Nephron progenitor cell (in vitro differentiated cells): ENCODE data around the gene PGBD5.

Experiments used
- DNase-seq: peaks from one replicate; pipeline ENCODE4 v3.0.0; 2021
- H3K27ac Mint-ChIP-seq: 2 replicates; pipeline ENCODE4 v1.8.0; 2021; ENCODE audit warnings: mild to moderate bottlenecking, moderate library complexity, mixed read lengths
- H3K27me3 Mint-ChIP-seq: 2 replicates; pipeline ENCODE4 v1.8.0; 2021; ENCODE audit warnings: mild to moderate bottlenecking, low read depth, mixed read lengths; ENCODE audit not compliant: poor library complexity
- H3K36me3 Mint-ChIP-seq: 2 replicates; pipeline ENCODE4 v1.8.0; 2021; ENCODE audit warnings: low read depth, mixed read lengths
- H3K4me1 Mint-ChIP-seq: 2 replicates; pipeline ENCODE4 v1.8.0; 2021; ENCODE audit warnings: mixed read lengths
- H3K4me3 Mint-ChIP-seq: 2 replicates; pipeline ENCODE4 v1.8.0; 2021; ENCODE audit warnings: mild to moderate bottlenecking, moderate library complexity, mixed read lengths
- H3K9me3 Mint-ChIP-seq: 2 replicates; pipeline ENCODE4 v1.8.0; 2021; ENCODE audit warnings: mild to moderate bottlenecking, moderate library complexity, mixed read lengths
- TF ChIP-seq, protein P1 (sequence below): fragments of 200-600 bp; sonication (generic); IDR thresholded peaks from 2 replicates; pipeline ENCODE4 v1.5.0; 2021; ENCODE audit warnings: antibody characterized with exemption

PGBD5 gene

DNA sequence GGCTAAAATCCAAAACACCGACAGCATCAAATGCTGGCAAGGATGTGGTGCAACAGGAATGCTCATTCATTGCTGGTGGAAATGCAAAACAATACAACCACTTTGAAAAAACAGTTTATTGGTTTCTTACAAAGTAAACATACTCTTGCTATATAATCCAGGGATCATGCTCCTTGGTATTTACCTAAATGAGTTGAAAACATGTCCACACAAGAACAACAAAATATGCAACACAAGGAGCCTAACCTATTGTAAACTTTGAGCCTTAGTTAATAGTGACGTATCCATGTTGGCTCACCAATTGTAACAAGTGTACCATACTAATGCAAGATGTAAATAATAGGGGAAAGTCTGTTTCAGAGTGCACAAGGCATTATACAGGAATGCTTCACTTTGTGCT is 37.2 kb upstream of the PGBD5 start:
- peaks cover 9% of the 10 kb centered on the region for H3K27me3 Mint-ChIP-seq
- H3K4me3 Mint-ChIP-seq: no peak overlapping the region
- H3K27ac Mint-ChIP-seq: no peak overlapping the region
- TF ChIP-seq, protein P1, sequence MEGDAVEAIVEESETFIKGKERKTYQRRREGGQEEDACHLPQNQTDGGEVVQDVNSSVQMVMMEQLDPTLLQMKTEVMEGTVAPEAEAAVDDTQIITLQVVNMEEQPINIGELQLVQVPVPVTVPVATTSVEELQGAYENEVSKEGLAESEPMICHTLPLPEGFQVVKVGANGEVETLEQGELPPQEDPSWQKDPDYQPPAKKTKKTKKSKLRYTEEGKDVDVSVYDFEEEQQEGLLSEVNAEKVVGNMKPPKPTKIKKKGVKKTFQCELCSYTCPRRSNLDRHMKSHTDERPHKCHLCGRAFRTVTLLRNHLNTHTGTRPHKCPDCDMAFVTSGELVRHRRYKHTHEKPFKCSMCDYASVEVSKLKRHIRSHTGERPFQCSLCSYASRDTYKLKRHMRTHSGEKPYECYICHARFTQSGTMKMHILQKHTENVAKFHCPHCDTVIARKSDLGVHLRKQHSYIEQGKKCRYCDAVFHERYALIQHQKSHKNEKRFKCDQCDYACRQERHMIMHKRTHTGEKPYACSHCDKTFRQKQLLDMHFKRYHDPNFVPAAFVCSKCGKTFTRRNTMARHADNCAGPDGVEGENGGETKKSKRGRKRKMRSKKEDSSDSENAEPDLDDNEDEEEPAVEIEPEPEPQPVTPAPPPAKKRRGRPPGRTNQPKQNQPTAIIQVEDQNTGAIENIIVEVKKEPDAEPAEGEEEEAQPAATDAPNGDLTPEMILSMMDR: no peak
- no peaks in the 10 kb centered on the region for H3K36me3 Mint-ChIP-seq
- peaks cover 6% of the 10 kb centered on the region for H3K9me3 Mint-ChIP-seq
- H3K4me1 Mint-ChIP-seq: peaks cover 9% of the 10 kb centered on the region
- no peak for DNase-seq

DNA sequence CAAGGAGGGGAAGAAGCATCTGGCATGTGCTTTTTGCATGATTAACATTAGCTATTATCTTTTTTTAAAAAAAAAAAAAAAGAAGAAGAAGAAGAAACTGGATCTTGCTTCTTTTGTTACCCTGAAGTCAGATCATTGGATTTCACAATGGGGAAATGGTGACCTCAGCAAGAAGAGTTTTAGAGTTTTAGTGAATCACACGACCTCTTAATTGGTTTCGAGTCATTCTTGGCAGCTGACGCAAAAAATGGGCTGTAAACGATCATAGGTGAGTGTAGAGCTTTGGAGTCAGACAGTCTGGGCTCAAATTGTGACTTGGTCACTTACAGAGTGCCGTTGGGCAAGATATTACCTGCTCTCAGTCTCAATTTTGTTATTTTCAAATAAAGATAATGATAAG is 33.3 kb upstream of the PGBD5 start:
- Mint-ChIP-seq H3K27ac (no peak overlapping the region), H3K27me3 (peaks cover 11% of the 10 kb centered on the region), H3K4me1 (peaks cover under 1% of the 10 kb centered on the region), H3K4me3 (no peak overlapping the region), H3K9me3 (no peaks in the 10 kb centered on the region), H3K36me3 (no peaks in the 10 kb centered on the region)
- no peak for DNase-seq
- TF ChIP-seq, protein P1: no peak

DNA sequence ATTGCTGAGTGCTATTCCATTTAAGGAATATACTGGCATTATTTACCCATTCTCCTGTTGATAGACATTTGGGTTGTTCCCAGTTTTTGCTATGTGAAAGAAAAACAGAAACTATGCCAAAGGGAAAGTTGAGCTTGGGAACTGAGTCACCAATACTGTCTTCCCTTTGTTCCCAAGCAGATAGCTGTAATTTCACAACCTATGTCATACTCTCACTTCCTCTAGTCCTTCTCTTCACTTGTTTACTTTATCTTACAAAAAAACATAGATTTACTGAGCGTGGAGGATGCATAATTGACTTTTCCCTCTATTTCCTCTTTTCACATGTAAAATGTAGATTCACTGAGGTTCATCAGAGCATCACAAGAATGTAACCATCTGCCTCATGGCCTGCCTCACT is 32.4 kb upstream of the PGBD5 start:
- no peaks in the 10 kb centered on the region for H3K36me3 Mint-ChIP-seq
- no peak for DNase-seq
- TF ChIP-seq, protein P1: no peak
- peaks cover 6% of the 10 kb centered on the region for H3K27me3 Mint-ChIP-seq
- H3K9me3 Mint-ChIP-seq: no peaks in the 10 kb centered on the region
- H3K4me1 Mint-ChIP-seq: no peaks in the 10 kb centered on the region
- no peak overlapping the region for H3K4me3 Mint-ChIP-seq
- no peak overlapping the region for H3K27ac Mint-ChIP-seq

DNA sequence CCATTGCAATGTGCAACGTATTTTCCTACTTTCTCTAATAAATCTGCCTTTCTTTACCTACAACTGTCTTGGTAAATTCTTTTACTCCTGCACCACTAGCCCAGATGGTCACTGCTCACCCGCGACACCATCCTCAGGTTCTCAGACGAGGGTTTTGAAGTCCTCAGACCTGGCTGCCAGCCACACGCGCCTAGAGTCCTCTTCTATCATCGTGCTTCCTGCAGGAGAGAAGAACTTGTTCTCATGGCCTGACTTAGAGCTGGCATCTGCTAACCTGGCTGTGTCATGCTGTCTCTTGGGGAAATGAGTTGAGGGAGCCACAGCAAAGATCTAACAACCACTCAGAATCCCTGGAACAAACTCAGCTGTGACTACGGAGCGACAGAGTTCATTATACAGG is 30.3 kb upstream of the PGBD5 start:
- peaks cover 15% of the 10 kb centered on the region for H3K27me3 Mint-ChIP-seq
- H3K27ac Mint-ChIP-seq: no peak overlapping the region

DNA sequence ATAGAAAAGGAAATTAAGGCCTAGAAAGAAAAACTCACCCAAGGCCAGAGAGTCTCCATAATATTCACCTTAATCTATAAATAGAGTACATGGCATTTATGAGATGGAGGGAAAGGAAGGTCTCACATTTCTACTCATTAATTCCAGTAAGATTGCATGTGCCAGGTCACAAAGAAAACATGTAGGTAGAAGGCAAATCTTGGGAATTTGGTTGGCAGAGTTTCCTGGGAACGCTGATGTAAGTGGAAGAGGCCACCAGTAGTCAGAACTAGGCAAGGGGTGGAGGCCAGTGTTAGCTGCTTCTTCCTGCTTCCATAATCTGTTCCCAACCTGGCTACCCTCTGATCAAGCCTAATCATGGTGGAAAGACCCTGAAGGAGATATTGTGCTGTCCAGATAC is 29.2 kb upstream of the PGBD5 start:
- Mint-ChIP-seq H3K36me3 (no peaks in the 10 kb centered on the region), H3K27ac (no peak overlapping the region)

More for the DNA sequence above, 30.3 kb upstream of the PGBD5 start:
- Mint-ChIP-seq H3K4me1 (no peaks in the 10 kb centered on the region), H3K4me3 (no peak overlapping the region), H3K36me3 (no peaks in the 10 kb centered on the region), H3K9me3 (no peaks in the 10 kb centered on the region)
- no peak for DNase-seq
- TF ChIP-seq, protein P1: no peak

DNA sequence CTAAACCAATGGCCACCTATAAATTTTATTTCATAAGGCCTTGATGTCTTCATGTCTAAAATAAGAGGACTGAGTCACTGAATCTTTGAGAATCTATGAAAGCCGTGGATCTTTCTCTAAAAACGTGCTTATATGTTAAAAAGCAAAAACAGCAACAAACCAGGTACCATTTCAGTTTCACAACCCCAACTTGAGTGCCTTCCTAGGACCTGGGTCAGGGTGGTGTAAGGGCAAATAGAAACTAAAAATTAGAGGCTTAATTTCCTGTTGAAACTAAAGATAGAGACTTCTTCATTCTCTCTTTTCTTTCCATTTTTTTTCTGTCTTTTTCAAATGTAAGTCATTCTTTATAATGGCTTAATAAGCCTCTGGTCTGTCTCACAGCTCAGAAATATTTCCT is 27.2 kb upstream of the PGBD5 start:
- Mint-ChIP-seq H3K27ac (no peak overlapping the region), H3K36me3 (no peaks in the 10 kb centered on the region), H3K4me3 (no peak overlapping the region), H3K9me3 (no peaks in the 10 kb centered on the region), H3K27me3 (peaks cover 26% of the 10 kb centered on the region), H3K4me1 (no peaks in the 10 kb centered on the region)
- TF ChIP-seq, protein P1: no peak
- no peak for DNase-seq

More for the DNA sequence above, 29.2 kb upstream of the PGBD5 start:
- TF ChIP-seq, protein P1: no peak
- no peak for DNase-seq
- peaks cover 19% of the 10 kb centered on the region for H3K27me3 Mint-ChIP-seq
- no peaks in the 10 kb centered on the region for H3K9me3 Mint-ChIP-seq
- no peaks in the 10 kb centered on the region for H3K4me1 Mint-ChIP-seq
- H3K4me3 Mint-ChIP-seq: no peak overlapping the region
